ENCODE data around the gene HIGD1C.
A peak's percentile ranks its signal among the peaks of the same experiment; 100 is the strongest.
"Not testable (repeated sequence)": the region's sequence is repeated elsewhere in the genome, so short reads cannot be mapped to it uniquely, and the experiment has no call there.

Gene HIGD1C

DNA sequence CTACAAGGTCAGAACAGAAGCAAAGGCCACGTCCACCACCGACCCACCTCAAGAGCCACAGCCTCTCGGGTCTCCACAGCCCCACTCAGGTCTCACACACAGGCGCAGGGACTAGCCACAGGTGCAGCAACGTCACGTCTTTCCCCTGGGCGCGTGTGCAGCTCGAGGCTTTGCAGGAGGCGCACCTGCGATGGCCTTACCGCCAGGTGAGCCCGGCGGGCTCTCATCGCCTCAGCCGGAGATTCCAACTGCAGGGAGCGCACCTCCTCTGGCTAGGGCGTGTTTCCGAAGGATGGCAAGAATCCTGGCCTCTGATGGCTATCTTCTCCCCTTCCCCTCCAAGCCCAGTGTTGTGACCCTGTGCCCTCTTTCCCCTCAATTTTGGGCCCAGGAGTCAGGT is at the start of gene HIGD1C:
HIGD1C (plus strand) TSS at position 35 of the 400 bp plus-strand sequence. CDS start 1,455 bp downstream, outside the sequence.
- DNase-seq, result no peak

DNA sequence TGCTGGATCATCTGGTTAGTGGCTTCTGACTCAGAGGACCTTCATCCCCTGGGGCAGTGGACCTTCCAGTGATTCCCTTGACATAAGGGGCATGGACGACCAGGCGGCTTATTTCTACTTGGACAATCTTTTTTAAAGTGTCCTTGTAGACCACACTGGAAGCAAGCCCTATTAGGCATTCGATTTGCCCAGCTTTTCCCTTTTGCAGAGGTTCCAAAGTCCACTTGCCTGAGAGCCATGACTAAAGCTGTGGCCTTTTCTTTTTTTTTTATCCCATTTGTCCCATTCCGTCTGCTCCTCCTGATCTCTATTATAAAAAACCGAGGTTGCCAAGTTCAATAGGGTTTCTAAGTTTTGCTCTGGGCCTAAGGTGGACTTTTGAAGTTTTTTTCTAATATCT is 43.9 kb upstream of the HIGD1C start:
- not testable (repeated sequence) for DNase-seq

DNA sequence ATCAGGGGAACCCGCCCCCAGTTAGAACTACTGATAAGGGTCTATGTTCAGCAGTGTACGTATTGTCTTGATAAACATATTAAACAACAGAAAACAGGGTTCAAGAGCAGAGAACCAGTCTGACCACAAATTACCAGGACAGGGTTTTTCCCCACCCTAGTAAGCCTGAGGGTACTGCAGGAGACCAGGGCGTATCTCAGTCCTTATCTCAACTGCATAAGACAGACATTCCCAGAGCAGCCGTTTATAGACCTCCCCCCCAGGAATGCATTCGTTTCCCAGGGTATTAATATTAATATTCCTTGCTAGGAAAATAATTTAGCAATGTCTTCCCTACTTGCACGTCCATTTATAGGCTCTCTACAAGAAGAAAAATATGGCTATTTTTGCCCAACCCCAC is 40.0 kb upstream of the HIGD1C start:
- not testable (repeated sequence) for DNase-seq

DNA sequence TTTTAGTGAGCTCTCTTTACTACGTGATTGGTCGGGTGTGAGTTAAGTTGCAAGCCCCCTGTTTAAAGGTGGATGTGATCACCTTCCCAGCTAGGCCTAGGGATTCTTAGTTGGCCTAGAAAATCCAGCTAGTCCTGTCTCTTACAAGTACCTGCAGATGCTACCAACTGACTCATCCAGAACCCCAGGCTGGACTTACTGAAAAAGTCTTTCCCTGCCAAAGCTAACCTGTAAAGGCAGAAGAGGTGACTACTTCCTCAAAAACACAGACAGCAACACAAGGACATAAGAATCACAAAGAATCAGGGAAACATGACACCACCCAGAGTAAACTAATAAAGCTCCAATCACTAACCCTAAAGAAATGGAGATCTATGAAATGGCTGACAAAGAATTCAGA is 39.1 kb upstream of the HIGD1C start:
- no peak for DNase-seq

DNA sequence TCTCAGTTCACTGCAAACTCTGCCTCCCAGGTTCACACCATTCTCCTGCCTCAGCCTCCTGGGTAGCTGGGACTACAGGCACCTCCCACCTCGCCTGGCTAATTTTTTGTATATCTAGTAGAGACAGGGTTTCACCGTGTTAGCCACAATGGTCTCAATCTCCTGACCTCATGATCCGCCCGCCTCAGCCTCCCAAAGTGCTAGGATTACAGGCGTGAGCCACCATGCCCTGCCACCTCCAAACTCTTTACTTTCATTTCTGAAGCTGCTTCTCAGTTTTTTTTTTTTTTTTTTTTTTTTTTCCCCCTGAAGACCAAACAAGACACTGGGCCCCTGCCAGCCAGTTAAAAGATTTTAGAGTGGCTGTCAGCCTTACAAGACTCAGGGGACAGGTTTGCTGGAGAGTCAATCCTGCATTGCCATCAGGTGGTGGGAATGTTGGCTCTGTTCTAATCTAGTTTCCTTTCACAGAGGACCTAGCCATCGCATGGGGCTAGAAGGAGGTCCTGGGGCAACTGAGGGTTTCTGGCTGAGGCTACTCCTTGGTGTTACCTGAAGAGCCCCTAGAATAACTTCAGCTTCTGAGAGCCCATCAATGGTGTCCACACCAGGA is 37.4 kb upstream of the HIGD1C start:
- no peak for DNase-seq

DNA sequence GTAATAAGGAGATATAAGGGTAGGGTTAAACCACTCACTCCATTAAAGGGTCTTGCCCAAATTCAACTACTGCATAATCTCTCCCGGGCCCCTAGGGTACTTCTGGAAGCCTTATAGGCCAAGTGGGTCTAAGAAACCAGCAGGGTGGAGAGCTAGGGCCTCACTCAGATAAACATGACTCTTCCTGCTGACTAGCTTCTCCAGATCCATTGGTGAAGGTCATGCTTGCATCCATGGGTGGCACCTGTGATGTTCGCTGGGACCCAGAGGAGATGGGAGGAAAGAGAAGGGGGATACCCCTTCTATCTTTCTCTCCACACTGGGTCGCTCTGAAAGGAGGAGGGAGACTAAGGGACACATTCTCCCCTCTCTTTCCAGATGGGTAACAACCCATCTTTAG is 36.1 kb upstream of the HIGD1C start:
- DNase-seq, result no peak

DNA sequence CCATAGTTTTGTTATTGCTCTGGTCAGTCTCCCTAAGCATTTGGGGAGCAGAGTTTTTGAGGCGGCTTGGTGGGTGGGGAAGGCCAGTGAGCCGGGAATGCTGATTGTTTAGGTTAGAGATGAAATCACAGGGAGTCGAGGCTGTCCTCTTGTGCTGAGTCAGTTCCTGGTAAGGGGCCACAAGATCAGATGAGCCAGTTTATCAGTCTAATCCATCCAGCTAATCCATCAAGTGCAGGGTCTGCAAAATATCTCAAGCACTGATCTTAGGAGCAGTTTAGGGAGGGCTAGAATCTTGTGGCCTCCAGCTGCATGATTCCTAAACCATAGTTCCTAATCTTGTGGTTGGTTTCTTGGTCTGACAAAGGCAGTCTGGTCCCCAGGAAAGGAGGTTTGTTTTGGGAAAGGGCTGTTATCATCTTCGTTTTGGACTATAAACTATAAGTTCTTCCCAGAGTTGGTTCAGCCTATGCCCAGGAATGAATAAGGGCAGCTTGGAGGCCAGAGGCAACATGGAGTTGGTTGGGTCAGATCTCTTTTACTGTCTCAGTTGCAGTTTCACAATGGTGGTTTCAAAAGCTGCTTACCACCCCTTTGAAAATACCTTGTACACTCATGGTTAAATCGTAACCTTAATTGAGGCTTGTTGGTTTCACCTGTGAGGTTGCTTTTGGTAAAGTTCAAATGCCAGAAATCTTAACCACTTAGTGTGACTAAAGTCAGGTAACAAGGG is 33.6 kb upstream of the HIGD1C start:
- no peak for DNase-seq

DNA sequence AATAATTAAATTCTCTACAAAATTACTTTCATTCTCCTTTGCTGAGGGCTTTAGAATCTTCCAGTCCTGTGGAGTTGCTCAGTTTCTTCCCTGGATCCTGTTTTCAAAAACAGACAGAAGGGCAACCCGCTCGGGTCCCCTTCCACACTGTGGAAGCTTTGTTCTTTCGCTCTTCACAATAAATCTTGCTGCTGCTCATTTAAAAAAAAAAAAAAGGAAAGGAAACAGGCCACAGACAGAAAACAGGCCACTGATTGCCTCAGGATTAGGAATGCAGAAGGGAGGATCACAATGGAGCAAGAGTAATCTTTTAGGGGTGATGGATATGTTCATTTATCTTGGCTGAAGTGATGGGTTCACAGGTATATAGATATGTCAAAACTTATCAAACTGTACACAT is 29.5 kb upstream of the HIGD1C start:
- DNase-seq, result no peak

DNA sequence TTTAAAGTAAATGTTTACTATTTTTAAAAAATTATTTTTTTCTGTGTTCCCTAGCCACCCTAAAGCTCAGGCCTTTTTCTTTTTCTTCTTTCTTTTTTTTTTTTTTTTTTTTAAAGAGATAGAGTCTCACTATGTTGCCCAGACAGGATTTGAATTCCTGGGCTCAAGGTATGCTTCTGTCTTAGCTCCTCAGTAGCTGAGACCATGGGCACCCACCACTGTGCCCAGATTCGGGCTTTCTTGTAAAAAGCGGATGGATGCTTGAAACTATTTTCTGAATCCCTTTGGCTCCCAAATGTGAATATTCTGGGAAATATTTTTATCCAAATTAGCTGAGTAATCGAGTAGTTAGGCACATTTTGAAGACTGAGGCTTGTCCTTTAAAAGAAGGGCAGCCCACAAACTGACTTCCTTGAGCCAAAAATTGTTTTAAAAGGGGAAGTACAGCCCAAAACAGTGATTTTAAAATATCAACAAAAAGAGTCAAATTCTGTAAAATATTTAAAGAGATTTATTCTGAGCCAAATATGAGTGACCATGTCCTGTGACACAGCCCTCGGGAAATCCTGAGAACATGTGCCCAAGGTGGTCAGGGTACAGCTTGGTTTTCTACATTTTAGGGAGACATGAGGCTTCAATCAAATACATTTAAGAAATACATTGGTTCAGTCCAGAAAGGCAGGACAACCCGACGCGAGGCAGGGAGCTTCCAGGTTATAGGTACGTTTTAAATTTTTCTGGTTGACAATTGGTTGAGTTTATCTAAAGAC is 28.8 kb upstream of the HIGD1C start:
- DNase-seq, result no peak

DNA sequence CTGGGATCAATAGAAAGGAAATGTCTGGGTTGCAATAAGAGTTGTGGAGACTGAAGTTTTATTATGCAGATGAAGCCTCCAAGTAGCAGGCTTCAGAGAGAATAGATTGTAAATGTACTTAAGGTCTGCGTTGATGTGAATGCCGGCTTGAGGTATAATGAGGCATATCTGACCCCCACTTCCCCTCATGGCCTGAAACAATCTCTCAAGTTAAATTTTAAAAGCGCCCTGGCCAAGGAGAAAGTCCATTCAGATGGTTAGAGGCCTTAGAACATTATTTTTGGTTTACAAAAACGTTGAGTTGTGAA is 28.3 kb upstream of the HIGD1C start:
- DNase-seq, result no peak

DNA sequence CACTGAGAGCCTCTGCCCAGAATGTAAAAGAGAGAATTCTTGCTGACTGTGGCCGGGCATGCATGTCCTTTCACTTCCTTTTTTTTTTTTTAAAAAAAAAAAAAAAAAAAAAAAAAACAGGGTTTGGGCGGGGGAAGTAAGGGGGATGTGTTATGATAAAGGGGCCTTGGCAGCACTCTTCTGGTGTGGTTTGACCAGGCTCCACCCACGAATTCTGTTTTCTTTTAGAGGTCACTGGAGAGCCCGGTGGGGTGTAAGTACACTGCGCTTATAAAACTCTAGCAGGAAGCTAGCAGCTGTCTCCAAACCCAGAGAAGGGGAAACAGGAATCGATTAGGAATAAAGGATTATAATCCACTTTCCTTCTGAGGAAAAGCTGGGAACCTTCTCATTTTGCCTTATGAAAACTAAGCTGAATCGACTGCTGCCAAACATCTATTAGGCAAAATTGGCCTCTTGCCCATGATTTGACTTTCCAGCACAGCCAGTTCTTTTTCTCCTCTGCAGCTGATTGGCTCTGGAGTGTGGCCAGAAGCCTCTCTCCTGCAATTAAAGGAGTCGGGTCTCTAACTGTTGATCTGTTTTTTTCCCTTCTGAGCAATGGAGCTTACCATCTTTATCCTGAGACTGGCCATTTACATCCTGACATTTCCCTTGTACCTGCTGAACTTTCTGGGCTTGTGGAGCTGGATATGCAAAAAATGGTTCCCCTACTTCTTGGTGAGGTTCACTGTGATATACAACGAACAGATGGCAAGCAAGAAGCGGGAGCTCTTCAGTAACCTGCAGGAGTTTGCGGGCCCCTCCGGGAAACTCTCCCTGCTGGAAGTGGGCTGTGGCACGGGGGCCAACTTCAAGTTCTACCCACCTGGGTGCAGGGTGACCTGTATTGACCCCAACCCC is 27.7 kb upstream of the HIGD1C start:
- DNase-seq, result peak; percentile 42

DNA sequence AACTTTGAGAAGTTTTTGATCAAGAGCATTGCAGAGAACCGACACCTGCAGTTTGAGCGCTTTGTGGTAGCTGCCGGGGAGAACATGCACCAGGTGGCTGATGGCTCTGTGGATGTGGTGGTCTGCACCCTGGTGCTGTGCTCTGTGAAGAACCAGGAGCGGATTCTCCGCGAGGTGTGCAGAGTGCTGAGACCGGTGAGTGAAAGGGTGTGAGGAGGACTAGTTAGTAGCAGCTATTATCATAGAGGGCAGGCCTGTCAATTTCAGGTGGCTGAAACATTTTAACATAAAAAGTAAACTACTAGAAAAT is 27.0 kb upstream of the HIGD1C start:
- DNase-seq, result no peak

DNA sequence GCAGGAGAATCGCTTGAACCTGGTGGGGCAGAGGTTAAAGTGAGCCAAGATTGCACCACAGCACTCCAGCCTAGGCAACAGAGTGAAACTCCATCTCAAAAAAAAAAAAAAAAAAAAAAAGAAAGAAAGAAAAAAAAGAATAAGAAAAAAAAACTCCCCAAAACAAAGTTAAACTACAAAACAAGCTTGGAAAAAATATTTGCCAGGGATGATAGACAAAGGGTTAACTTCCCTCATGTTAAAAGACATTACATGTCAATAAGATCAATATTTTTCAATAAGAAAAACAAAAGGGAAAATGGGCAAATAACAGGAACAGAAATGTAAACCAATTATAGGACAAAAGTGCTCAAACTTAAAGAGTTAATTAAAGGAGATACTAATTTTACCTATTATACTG is 26.4 kb upstream of the HIGD1C start:
- no peak for DNase-seq

DNA sequence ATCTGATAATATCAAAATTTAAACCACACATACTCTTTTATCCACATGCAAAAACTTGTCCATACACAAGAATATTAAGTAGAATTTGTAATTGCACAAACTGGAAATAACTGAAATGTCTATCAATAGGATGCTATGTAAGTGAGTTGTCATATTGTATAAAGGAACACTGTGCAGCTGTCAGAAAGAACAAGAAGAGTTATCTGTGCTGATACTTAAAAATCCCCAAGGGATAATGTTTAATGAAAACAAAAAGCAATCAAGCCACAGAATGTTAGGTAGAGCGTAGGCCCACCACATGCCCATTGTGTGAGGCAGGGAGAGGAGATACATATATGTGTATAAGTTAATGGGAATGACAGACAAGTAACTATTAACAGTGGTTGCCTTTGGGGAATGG is 25.9 kb upstream of the HIGD1C start:
- no peak for DNase-seq

DNA sequence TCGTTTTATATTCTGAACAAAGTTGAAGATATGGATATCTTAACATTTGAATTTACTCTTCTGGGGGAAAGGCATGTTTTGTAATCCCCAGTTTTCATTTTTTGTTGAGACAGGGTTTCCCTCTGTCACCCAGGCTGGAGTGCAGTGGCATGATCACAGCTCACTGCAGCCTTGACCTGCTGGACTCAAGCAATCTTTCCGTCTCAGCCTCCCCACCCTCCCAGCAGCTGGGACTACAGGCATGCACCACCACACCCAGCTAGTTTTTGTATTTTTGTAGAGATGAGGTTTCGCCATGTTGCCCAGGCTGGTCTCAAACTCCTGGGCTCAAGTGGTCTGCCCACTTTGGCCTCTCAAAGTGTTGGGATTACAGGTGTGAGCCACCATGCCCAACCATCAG is 25.4 kb upstream of the HIGD1C start:
- not testable (repeated sequence) for DNase-seq

DNA sequence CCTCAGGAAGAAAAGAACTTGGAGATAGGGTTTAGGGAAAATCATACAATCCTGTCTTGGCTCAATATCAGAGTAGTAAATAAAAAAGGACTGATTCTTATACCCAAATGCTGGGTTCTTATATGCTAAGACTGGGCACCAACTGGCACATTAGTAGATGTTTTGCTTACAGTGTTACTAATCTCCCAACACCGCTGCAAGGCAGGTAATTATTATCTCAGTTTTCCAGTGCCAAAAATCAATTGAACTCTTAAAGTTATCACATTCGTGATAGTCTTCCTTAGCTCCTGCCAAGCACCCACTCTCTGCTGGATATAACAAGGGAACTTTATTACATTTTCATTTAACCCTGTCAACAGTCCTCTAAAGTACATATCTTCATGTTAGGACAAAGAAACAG is 25.0 kb upstream of the HIGD1C start:
- DNase-seq, result no peak

DNA sequence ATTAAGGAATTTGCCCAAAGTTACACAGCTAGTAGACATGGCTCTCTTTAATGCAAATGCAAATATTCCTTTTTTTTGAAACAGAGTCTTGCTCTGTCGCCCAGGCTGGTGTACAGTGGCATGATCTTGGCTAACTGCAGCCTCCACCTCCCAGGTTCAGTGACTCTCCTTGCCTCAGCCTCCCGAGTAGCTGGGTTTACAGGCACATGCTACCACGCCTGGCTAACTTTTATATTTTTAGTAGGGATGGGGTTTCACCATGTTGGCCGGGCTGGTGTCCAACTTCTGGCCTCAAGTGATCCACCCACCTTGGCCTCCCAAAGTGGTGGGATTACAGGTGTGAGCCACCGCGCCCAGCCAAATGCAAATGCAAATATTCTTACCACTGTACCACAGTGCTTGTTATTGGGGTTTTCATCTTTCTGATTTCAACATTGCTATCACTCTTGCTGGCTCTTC is 24.5 kb upstream of the HIGD1C start:
- no peak for DNase-seq

DNA sequence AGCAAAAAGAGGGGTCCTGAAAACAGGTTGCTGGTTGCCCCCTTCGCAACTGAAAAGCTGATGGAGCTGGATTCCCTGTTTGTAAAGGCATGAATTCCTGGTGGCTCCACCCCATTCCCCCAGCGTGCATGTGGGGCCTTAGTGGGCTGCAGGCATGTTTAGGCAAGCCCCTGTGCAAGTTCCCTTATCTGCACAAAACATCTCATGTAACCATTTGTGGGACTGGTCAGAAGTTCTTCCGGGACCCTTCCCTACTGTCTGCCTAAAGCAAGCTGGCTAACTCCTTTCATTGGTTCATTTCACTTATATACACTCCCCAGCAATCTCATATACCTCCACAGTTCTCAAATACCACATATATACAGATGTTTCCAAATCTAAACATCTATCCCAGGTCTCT is 24.0 kb upstream of the HIGD1C start:
- no peak for DNase-seq

DNA sequence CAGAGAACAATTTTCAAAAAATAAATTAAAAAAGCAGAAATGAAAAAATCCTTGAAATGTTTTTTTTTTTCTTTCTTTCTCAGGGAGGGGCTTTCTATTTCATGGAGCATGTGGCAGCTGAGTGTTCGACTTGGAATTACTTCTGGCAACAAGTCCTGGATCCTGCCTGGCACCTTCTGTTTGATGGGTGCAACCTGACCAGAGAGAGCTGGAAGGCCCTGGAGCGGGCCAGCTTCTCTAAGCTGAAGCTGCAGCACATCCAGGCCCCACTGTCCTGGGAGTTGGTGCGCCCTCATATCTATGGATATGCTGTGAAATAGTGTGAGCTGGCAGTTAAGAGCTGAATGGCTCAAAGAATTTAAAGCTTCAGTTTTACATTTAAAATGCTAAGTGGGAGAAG is 22.5 kb upstream of the HIGD1C start:
- DNase-seq, result no peak

DNA sequence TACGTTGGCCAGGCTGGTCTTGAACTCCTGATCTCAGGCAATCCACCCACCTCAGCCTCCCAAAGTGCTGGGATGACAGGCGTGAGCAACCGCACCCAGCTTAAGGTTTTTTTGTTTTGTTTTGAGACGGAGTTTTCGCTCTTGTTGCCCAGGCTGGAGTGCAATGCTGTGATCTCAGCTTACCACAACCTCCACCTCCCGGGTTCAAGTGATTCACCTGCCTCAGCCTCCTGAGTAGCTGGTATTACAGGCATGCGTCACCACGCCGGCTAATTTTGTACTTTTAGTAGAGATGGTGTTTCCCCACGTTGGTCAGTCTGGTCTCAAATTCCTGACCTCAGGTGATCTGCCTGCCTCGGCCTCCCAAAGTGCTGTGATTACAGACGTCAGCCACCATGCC is 21.9 kb upstream of the HIGD1C start:
- not testable (repeated sequence) for DNase-seq

DNA sequence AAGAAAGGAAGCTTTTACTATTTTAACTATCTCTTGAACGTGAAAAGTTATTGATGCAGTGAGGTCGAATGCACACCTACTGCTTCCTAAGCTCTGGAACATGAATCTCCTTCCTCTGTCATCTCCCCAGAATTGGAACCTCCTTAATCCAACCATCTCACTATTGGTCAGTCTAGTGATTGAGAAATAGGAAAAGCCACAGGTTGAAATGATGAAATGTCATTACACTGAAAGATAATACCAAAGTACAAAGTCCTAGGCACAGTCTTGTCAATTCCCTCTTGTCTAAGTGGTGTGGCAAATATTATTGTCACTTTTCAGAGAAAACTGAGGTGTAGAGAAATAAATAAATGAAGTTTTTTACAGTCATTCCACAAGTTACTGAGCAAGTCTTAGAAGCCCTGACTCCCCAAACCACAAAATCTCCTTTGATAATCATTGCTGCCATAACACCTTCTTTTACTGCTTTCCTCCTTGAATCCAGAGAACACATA is 19.5 kb upstream of the HIGD1C start:
- DNase-seq, result no peak

DNA sequence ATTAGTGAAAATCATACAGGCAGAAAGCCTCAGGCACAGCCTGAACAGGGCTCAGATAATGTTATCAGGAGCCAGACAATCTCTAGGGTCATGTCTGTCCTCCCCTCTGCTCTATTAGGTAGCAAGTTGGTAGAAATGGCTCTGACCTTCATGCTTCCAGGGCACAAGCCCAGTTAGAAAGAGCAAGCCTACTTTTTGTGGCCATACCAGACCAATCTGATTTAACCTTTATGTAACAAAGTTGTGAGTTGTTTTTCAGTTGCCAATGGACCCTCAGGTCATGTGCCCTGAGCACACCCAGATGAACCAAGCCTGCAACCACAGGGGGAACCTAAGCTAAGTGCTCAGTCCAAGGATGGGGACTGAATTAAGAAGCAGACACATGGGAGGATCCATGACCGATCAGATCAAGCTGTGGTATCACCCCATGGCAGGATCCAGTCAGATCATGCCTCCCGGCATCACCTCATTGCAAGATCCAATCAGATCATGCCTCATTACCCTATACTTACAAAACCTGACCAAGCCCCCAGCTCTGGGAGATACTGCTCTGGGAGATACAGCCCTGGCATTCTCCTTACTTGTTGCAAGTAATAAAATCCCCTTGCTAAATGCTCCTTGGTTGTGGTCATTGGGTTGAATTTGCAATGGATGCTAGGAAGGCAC is 18.8 kb upstream of the HIGD1C start:
- DNase-seq, result no peak
